ENCODE data around the gene SLC22A3.
"Not testable (repeated sequence)": the region's sequence is repeated elsewhere in the genome, so short reads cannot be mapped to it uniquely, and the experiment has no call there.

SLC22A3 gene

GRCh38 chr6:160431791-160432404 lies 83.7 kb downstream of the SLC22A3 start:
- Histone ChIP-seq H3K9ac (ENCODE audit: low read depth in 1 of 2, low read length in 2 of 2) (no peak overlapping the region), H3K4me3 (ENCODE audit: low read depth in 1 of 2, low read length in 2 of 2) (no peak overlapping the region), H3K9me3 (ENCODE audit: control insufficient read depth in 1 of 2, low read length in 2 of 2) (no peaks in the 10 kb centered on the region), H3K27ac (ENCODE audit: low read depth, low read length) (no peak overlapping the region), H3K36me3 (ENCODE audit: control insufficient read depth in 1 of 2, insufficient read depth in 2 of 2, low read length in 2 of 2) (no peaks in the 10 kb centered on the region), H3K27me3 (ENCODE audit: control insufficient read depth in 1 of 2, insufficient read depth in 2 of 2, low read length in 2 of 2) (no peaks in the 10 kb centered on the region), H3K4me1 (ENCODE audit: control insufficient read depth in 1 of 2, insufficient read depth in 2 of 2, low read length in 2 of 2) (no peaks in the 10 kb centered on the region)

DNA sequence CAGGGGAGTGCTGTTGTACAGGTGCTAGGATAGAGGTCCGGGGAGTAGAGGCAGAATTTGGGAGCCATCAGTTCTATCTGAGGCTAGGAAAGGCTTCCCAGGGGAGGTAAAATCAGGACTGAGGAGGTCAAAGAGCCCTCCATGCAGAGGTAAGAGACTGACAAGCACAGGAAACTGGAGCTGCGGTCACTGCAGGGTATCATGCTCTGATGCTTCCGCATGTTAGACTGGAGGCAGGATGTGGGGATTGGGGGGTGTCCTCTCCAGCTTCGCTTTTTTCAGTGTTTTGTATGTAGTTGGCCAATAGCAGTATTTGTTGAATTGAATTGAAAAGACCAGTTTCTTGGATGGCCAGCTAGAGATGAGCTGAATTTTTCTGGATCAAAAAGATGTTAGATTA lies 87.8 kb downstream of the SLC22A3 start:
- Histone ChIP-seq H3K27ac (ENCODE audit: low read depth, low read length) (no peak overlapping the region), H3K9me3 (ENCODE audit: control insufficient read depth in 1 of 2, low read length in 2 of 2) (no peaks in the 10 kb centered on the region), H3K4me3 (ENCODE audit: low read depth in 1 of 2, low read length in 2 of 2) (no peak overlapping the region), H3K9ac (ENCODE audit: low read depth in 1 of 2, low read length in 2 of 2) (no peak overlapping the region), H3K4me1 (ENCODE audit: control insufficient read depth in 1 of 2, insufficient read depth in 2 of 2, low read length in 2 of 2) (no peaks in the 10 kb centered on the region), H3K27me3 (ENCODE audit: control insufficient read depth in 1 of 2, insufficient read depth in 2 of 2, low read length in 2 of 2) (no peaks in the 10 kb centered on the region), H3K36me3 (ENCODE audit: control insufficient read depth in 1 of 2, insufficient read depth in 2 of 2, low read length in 2 of 2) (no peaks in the 10 kb centered on the region)

- H3K27ac ChIP-seq (ENCODE audit: low read depth, low read length), result no peak overlapping the region
- H3K9ac ChIP-seq (ENCODE audit: low read depth in 1 of 2, low read length in 2 of 2), result no peak overlapping the region
Observed at GRCh38 chr6:160437154-160437553, 89.0 kb downstream of the SLC22A3 start.

DNA sequence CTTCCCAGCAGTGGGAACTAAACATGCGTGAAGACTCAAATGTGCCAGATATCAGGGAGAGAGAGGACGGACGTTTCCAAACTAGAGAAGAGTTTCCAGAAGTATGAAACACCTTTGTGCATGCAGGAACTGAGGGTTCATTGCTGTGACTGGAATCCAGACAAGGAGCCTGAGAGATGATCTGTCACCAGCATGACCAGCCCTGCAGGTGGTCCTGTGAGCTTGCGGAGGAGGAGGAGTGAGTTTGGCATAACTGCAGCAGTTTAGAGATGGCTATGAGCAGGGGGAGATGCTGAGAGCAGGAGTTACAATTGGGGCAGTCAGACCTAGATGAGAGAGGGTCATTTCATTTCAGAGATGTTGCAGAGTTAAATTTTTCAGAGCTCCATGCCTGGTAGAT lies 89.6 kb downstream of the SLC22A3 start:
- Histone ChIP-seq H3K36me3 (ENCODE audit: control insufficient read depth in 1 of 2, insufficient read depth in 2 of 2, low read length in 2 of 2) (no peaks in the 10 kb centered on the region), H3K27me3 (ENCODE audit: control insufficient read depth in 1 of 2, insufficient read depth in 2 of 2, low read length in 2 of 2) (no peaks in the 10 kb centered on the region), H3K9me3 (ENCODE audit: control insufficient read depth in 1 of 2, low read length in 2 of 2) (no peaks in the 10 kb centered on the region), H3K27ac (ENCODE audit: low read depth, low read length) (no peak overlapping the region), H3K9ac (ENCODE audit: low read depth in 1 of 2, low read length in 2 of 2) (no peak overlapping the region), H3K4me1 (ENCODE audit: control insufficient read depth in 1 of 2, insufficient read depth in 2 of 2, low read length in 2 of 2) (no peaks in the 10 kb centered on the region), H3K4me3 (ENCODE audit: low read depth in 1 of 2, low read length in 2 of 2) (no peak overlapping the region)

More at GRCh38 chr6:160437154-160437553, 89.0 kb downstream of the SLC22A3 start:
- H3K4me3 ChIP-seq (ENCODE audit: low read depth in 1 of 2, low read length in 2 of 2), result no peak overlapping the region
- H3K27me3 ChIP-seq (ENCODE audit: control insufficient read depth in 1 of 2, insufficient read depth in 2 of 2, low read length in 2 of 2), result no peaks in the 10 kb centered on the region
- no peaks in the 10 kb centered on the region for H3K4me1 ChIP-seq (ENCODE audit: control insufficient read depth in 1 of 2, insufficient read depth in 2 of 2, low read length in 2 of 2)
- no peaks in the 10 kb centered on the region for H3K36me3 ChIP-seq (ENCODE audit: control insufficient read depth in 1 of 2, insufficient read depth in 2 of 2, low read length in 2 of 2)
- no peaks in the 10 kb centered on the region for H3K9me3 ChIP-seq (ENCODE audit: control insufficient read depth in 1 of 2, low read length in 2 of 2)

GRCh38 chr6:160438481-160438880 lies 90.3 kb downstream of the SLC22A3 start:
- no peaks in the 10 kb centered on the region for H3K27me3 ChIP-seq (ENCODE audit: control insufficient read depth in 1 of 2, insufficient read depth in 2 of 2, low read length in 2 of 2)
- no peak overlapping the region for H3K9ac ChIP-seq (ENCODE audit: low read depth in 1 of 2, low read length in 2 of 2)
- no peak overlapping the region for H3K27ac ChIP-seq (ENCODE audit: low read depth, low read length)
- H3K36me3 ChIP-seq (ENCODE audit: control insufficient read depth in 1 of 2, insufficient read depth in 2 of 2, low read length in 2 of 2), result no peaks in the 10 kb centered on the region
- H3K9me3 ChIP-seq (ENCODE audit: control insufficient read depth in 1 of 2, low read length in 2 of 2), result no peaks in the 10 kb centered on the region
- no peaks in the 10 kb centered on the region for H3K4me1 ChIP-seq (ENCODE audit: control insufficient read depth in 1 of 2, insufficient read depth in 2 of 2, low read length in 2 of 2)
- no peak overlapping the region for H3K4me3 ChIP-seq (ENCODE audit: low read depth in 1 of 2, low read length in 2 of 2)

DNA sequence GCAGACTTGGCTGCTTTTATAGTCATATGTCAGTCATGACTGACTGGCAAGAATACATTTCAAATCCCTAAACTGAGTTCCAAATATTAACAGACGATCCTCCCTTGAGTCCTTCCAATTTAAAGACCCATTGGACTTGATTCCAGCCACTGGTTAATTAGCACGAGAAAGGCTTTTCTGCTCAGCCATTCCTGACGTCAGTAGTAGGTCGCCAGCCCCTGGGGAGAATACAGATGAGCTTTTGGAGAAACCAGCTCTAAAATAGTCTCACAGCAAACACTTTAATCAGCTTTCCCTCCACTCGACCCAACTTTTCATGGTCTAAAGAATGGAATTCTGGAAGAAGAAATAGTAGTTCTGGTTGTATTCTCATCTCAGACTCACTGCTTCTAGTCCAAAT lies 91.6 kb downstream of the SLC22A3 start:
- Histone ChIP-seq H3K27ac (ENCODE audit: low read depth, low read length) (no peak overlapping the region), H3K4me3 (ENCODE audit: low read depth in 1 of 2, low read length in 2 of 2) (no peak overlapping the region), H3K9me3 (ENCODE audit: control insufficient read depth in 1 of 2, low read length in 2 of 2) (no peaks in the 10 kb centered on the region), H3K27me3 (ENCODE audit: control insufficient read depth in 1 of 2, insufficient read depth in 2 of 2, low read length in 2 of 2) (no peaks in the 10 kb centered on the region), H3K4me1 (ENCODE audit: control insufficient read depth in 1 of 2, insufficient read depth in 2 of 2, low read length in 2 of 2) (no peaks in the 10 kb centered on the region), H3K36me3 (ENCODE audit: control insufficient read depth in 1 of 2, insufficient read depth in 2 of 2, low read length in 2 of 2) (no peaks in the 10 kb centered on the region), H3K9ac (ENCODE audit: low read depth in 1 of 2, low read length in 2 of 2) (no peak overlapping the region)

- Histone ChIP-seq H3K4me1 (ENCODE audit: control insufficient read depth in 1 of 2, insufficient read depth in 2 of 2, low read length in 2 of 2) (peaks cover 0 to 3% of the 10 kb centered on the region in 2 donors), H3K27me3 (ENCODE audit: control insufficient read depth in 1 of 2, insufficient read depth in 2 of 2, low read length in 2 of 2) (no peaks in the 10 kb centered on the region), H3K27ac (ENCODE audit: low read depth, low read length) (no peak overlapping the region), H3K36me3 (ENCODE audit: control insufficient read depth in 1 of 2, insufficient read depth in 2 of 2, low read length in 2 of 2) (no peaks in the 10 kb centered on the region), H3K9ac (ENCODE audit: low read depth in 1 of 2, low read length in 2 of 2) (no peak overlapping the region), H3K4me3 (ENCODE audit: low read depth in 1 of 2, low read length in 2 of 2) (no peak overlapping the region), H3K9me3 (ENCODE audit: control insufficient read depth in 1 of 2, low read length in 2 of 2) (no peaks in the 10 kb centered on the region)
Observed at GRCh38 chr6:160442151-160442550, 94.0 kb downstream of the SLC22A3 start.

- peaks cover 0 to 3% of the 10 kb centered on the region in 2 donors for H3K4me1 ChIP-seq (ENCODE audit: control insufficient read depth in 1 of 2, insufficient read depth in 2 of 2, low read length in 2 of 2)
- no peak overlapping the region for H3K27ac ChIP-seq (ENCODE audit: low read depth, low read length)
- H3K36me3 ChIP-seq (ENCODE audit: control insufficient read depth in 1 of 2, insufficient read depth in 2 of 2, low read length in 2 of 2), result no peaks in the 10 kb centered on the region
- no peaks in the 10 kb centered on the region for H3K9me3 ChIP-seq (ENCODE audit: control insufficient read depth in 1 of 2, low read length in 2 of 2)
- H3K27me3 ChIP-seq (ENCODE audit: control insufficient read depth in 1 of 2, insufficient read depth in 2 of 2, low read length in 2 of 2), result no peaks in the 10 kb centered on the region
- no peak overlapping the region for H3K4me3 ChIP-seq (ENCODE audit: low read depth in 1 of 2, low read length in 2 of 2)
- H3K9ac ChIP-seq (ENCODE audit: low read depth in 1 of 2, low read length in 2 of 2), result no peak overlapping the region
Observed at GRCh38 chr6:160445130-160445529, 97.0 kb downstream of the SLC22A3 start.

DNA sequence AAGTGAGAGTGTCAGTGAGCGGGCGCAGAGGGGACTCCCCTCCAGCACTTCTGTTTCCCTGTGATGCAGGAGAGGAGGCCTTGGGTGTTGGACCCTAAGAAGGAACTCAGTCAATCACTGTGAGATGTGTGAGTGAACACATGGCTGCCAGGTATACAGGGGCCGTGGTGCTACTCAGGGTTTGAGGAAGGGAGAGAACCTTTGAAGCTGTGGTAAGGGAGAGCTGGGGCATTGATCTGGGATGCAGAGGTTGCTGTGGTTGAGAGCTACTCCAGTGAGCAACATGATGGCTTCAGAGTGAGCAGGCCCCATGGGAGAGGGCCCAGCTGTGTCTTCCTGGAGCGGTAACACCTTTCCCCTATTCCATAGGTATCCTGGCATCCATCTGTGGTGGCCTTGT lies 99.2 kb downstream of the SLC22A3 start:
- H3K4me3 ChIP-seq (ENCODE audit: low read depth in 1 of 2, low read length in 2 of 2), result no peak overlapping the region
- H3K27me3 ChIP-seq (ENCODE audit: control insufficient read depth in 1 of 2, insufficient read depth in 2 of 2, low read length in 2 of 2), result no peaks in the 10 kb centered on the region
- H3K9ac ChIP-seq (ENCODE audit: low read depth in 1 of 2, low read length in 2 of 2), result no peak overlapping the region
- H3K4me1 ChIP-seq (ENCODE audit: control insufficient read depth in 1 of 2, insufficient read depth in 2 of 2, low read length in 2 of 2), result peaks cover 0 to 3% of the 10 kb centered on the region in 2 donors
- no peaks in the 10 kb centered on the region for H3K9me3 ChIP-seq (ENCODE audit: control insufficient read depth in 1 of 2, low read length in 2 of 2)
- no peak overlapping the region for H3K27ac ChIP-seq (ENCODE audit: low read depth, low read length)
- H3K36me3 ChIP-seq (ENCODE audit: control insufficient read depth in 1 of 2, insufficient read depth in 2 of 2, low read length in 2 of 2), result no peaks in the 10 kb centered on the region

DNA sequence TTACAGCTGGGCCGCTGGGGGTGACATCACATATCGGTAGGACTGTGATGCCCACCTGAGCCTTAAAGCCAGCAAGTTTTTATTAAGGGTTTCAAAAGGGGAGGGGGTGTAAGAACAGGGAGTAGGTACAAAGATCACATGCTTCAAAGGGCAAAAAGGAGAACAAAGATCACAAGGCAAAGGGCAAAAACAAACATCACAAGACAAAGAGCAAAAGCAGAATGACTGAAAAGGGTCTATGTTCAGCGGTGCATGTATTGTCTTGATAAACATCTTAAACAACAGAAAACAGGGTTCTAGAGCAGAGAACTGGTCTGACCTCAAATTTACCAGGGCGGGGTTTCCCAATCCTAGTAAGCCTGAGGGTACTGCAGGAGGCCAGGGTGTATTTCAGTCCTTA lies 101.6 kb downstream of the SLC22A3 start:
- not testable (repeated sequence) for H3K4me3 ChIP-seq (ENCODE audit: low read depth in 1 of 2, low read length in 2 of 2); H3K27me3 ChIP-seq (ENCODE audit: control insufficient read depth in 1 of 2, insufficient read depth in 2 of 2, low read length in 2 of 2)

DNA sequence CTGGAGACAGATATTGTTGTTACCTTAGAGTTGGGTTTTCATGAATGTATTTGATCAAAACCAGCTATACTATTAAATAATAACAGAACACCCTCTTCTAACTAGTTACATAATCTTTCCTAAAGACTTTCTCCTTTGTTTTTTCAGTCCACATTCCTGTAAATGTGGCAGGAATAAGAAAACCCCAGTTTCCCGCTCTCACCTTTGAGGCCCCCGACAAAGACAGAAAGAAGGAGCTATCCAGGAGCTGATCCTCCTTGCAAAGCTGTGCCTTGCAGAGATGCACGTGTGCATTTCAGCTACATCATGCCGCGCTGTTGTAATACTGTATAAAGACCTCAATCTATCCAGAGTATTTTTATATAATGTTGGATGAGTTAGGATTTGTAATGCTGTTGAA lies 102.7 kb downstream of the SLC22A3 start:
- Histone ChIP-seq H3K9ac (ENCODE audit: low read depth in 1 of 2, low read length in 2 of 2) (no peak overlapping the region), H3K27ac (ENCODE audit: low read depth, low read length) (no peak overlapping the region), H3K36me3 (ENCODE audit: control insufficient read depth in 1 of 2, insufficient read depth in 2 of 2, low read length in 2 of 2) (no peaks in the 10 kb centered on the region), H3K27me3 (ENCODE audit: control insufficient read depth in 1 of 2, insufficient read depth in 2 of 2, low read length in 2 of 2) (no peaks in the 10 kb centered on the region), H3K9me3 (ENCODE audit: control insufficient read depth in 1 of 2, low read length in 2 of 2) (no peaks in the 10 kb centered on the region), H3K4me1 (ENCODE audit: control insufficient read depth in 1 of 2, insufficient read depth in 2 of 2, low read length in 2 of 2) (peaks cover 0 to 5% of the 10 kb centered on the region in 2 donors), H3K4me3 (ENCODE audit: low read depth in 1 of 2, low read length in 2 of 2) (no peak overlapping the region)

More for the DNA sequence above, 101.6 kb downstream of the SLC22A3 start:
- not testable (repeated sequence) for H3K9ac ChIP-seq (ENCODE audit: low read depth in 1 of 2, low read length in 2 of 2); H3K9me3 ChIP-seq (ENCODE audit: control insufficient read depth in 1 of 2, low read length in 2 of 2); H3K36me3 ChIP-seq (ENCODE audit: control insufficient read depth in 1 of 2, insufficient read depth in 2 of 2, low read length in 2 of 2); H3K27ac ChIP-seq (ENCODE audit: low read depth, low read length); H3K4me1 ChIP-seq (ENCODE audit: control insufficient read depth in 1 of 2, insufficient read depth in 2 of 2, low read length in 2 of 2)

Data from duodenal mucosa (tissue), 2 donors.